Measurements from ENCODE around the gene LRSAM1.
"Not testable (repeated sequence)": the region's sequence is repeated elsewhere in the genome, so short reads cannot be mapped to it uniquely, and the experiment has no call there.

Gene LRSAM1

GRCh38 chr9:127458921-127459320 is 7.6 kb downstream of the LRSAM1 start:
- no peak for DNase-seq (ENCODE audit: low spot score)

- no peak for DNase-seq (ENCODE audit: low spot score)
Observed at GRCh38 chr9:127463382-127463781, 12.1 kb downstream of the LRSAM1 start.

GRCh38 chr9:127463911-127464310 is 12.6 kb downstream of the LRSAM1 start:
- peak; percentile 45 for DNase-seq (ENCODE audit: low spot score)

DNA sequence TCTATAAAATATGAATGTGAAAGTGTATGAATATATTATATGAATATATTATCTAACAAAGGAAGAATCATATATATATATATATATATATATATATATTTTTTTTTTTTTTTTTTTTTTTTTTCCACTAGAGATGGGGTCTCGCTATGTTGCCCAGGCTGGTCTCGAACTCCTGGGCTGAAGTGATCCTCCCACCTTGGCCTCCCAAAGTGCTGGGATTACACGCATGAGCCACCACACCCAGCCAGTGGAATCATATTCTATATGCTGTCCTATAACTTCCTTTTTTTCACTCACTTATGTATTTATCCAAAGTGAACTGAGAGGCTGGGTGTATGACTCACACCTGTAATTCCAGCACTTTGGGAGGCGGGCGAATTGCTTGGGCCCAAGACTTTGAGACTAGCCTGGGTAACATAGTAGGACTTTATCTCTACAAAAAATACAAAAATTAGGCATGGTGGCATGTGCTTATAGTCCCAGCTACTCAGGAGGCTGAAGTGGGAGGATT is 15.2 kb downstream of the LRSAM1 start:
- not testable (repeated sequence) for DNase-seq (ENCODE audit: low spot score)

- DNase-seq (ENCODE audit: low spot score), result no peak
Observed at GRCh38 chr9:127467621-127468020, 16.3 kb downstream of the LRSAM1 start.

DNA sequence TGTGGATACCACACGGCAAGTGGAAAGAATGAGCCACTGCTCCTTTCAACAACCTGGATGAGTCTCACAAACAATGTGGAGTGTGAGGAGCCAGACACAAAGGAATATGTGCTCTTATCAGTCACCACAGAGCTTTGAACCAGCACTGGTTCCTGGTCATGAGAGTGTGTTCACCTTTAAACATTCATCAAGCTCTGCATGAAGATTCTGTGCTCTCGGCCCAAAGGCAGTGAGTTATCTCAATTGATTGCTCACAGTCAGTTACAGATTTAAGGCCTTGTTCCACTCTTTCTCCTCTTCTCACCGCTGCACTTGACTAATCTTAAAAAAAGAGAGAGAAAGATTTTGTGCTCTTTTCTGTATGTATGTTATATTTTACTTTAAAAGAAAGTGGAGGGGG is 19.4 kb downstream of the LRSAM1 start:
- no peak for DNase-seq (ENCODE audit: low spot score)

GRCh38 chr9:127473501-127473900 is 22.2 kb downstream of the LRSAM1 start:
- DNase-seq (ENCODE audit: low spot score), result no peak

DNA sequence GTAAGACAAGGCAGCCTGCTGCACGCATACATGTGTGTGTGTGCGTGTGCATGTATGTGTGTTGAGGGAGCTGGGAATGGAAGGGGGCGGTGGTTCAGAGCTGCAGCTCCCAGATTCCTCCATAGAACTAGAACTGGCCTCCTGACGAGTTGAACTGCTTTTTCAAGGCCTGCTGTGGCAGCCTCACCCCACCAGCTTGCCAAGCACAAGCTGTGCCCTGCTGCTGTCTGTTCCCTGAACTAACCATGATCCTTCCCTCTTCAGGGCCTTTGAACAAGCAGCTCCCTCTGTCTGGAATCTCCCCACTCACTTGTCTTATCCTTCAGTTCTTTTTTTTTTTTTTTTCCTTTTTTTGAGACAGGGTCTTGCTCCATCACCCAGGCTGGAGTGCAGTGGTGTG is 22.6 kb downstream of the LRSAM1 start:
- no peak for DNase-seq (ENCODE audit: low spot score)

DNA sequence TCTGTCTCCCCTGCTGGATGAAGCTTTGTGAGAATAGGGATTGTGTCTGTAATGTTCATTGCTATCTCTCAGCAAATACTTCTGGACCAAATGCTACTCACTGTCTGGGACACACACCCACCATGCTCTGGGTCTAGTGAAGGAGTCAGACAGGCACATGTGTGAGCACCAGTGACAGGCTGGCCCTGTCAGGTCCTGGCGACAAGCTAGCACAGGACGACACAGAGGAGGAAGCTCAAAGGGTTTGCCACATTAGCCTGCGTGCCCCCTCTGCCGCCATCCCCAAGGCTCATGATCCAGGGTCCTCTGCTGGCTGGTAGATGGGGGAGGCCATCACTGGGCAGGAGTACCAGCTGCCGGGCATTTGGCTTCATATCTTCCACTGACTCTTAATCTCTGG is 23.3 kb downstream of the LRSAM1 start:
- no peak for DNase-seq (ENCODE audit: low spot score)

- no peak for DNase-seq (ENCODE audit: low spot score)
Observed at GRCh38 chr9:127479507-127480081, 28.3 kb downstream of the LRSAM1 start.

DNA sequence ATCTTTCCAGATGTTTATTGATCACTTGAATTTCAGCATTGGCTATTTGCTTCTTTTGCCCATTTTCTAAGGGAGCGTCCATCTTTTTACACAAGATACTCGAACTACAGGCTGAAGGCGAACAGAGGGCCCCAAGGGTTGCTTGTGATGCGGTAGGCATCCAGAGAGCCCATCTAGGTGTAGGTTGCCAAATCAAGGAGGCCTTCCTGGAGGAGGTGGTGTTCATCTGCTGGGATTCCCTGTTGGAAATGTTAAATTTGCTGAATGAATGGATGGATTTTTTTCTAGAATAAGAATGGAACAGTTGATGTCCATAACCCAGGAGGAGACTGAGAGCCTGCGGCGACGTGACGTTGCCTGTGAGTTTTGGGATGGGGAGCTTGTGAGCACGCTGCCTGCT is 31.4 kb downstream of the LRSAM1 start:
- no peak for DNase-seq (ENCODE audit: low spot score)

DNA sequence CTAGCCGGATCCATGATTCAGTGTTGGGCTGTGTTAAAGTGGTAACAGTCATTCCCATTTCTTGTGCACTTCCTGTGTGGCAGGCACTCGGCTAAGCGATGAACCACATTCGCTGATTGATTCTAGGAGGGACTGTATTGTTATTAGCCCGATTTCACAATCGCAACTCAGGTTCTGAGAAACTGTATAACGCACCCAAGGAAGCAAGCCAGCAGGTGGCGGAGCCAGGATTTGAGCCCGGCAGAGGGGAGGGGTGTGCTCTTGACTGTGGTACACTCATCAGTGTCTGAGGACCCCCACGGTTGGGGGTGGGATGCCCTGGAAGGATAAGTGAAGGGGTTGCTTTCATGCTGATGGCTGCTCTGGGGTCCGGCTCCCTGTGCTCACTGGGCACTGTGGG is 34.7 kb downstream of the LRSAM1 start:
- DNase-seq (ENCODE audit: low spot score), result no peak

DNA sequence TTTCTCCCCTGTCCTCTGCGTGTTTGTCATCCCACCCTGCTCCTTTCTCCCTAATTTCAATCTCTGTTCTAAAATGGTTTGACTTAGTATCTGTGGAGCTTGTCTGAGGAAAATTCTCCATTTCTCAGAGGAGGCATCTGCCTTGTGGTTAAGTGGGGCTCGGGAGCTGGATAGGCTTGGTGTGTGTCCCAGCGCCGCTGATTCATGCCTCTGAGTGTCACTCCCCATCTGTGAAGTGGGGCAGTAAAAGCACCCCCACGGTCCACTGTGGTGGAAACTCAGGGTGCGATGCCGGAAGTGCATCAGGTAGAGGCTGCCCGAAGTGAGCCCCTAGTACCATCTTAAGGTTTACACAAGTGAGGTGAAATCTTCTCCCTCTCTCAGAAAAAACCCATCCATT is 37.6 kb downstream of the LRSAM1 start:
- DNase-seq (ENCODE audit: low spot score), result no peak

GRCh38 chr9:127489471-127490115 is 38.3 kb downstream of the LRSAM1 start:
- no peak for DNase-seq (ENCODE audit: low spot score)

DNA sequence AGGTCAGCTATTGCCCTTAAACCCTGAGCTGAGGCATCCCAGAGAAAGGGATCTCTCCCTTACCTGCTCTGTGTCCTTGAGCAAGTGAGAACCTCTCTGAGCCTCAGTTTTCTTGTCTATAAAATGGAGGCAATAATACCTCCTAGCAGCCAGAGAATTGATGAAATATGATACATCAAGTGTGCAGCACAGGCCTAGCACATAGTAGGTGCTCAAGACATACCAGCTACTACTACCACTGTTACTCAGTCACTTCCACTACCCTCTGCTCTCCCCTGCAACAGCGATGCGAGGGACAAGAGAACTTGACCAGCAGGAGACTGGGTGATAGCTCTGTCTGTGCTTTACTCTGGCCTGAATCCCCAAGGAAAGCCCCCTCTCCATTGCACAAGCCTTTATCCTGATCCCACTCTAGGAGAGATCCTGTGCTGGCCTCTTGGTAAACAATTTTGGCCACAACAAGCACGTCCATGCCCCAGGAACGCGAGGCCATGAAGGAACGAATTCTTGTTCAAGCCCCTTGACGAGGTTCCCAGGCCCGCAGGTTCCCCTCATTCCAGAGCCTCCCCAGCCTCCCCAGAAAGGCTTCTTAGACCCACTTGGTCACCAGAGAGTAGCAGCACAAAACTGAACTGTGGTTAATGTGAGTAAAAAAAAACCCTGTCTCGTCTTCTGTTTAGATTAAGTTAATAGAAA is 39.4 kb downstream of the LRSAM1 start:
- DNase-seq (ENCODE audit: low spot score), result no peak

- no peak for DNase-seq (ENCODE audit: low spot score)
Observed at GRCh38 chr9:127491516-127491915, 40.2 kb downstream of the LRSAM1 start.

- no peak for DNase-seq (ENCODE audit: low spot score)
Observed at GRCh38 chr9:127492616-127493015, 41.3 kb downstream of the LRSAM1 start.

GRCh38 chr9:127493592-127494303 is 42.4 kb downstream of the LRSAM1 start:
- no peak for DNase-seq (ENCODE audit: low spot score)

- no peak for DNase-seq (ENCODE audit: low spot score)
Observed at GRCh38 chr9:127494304-127494702, 43.0 kb downstream of the LRSAM1 start.

DNA sequence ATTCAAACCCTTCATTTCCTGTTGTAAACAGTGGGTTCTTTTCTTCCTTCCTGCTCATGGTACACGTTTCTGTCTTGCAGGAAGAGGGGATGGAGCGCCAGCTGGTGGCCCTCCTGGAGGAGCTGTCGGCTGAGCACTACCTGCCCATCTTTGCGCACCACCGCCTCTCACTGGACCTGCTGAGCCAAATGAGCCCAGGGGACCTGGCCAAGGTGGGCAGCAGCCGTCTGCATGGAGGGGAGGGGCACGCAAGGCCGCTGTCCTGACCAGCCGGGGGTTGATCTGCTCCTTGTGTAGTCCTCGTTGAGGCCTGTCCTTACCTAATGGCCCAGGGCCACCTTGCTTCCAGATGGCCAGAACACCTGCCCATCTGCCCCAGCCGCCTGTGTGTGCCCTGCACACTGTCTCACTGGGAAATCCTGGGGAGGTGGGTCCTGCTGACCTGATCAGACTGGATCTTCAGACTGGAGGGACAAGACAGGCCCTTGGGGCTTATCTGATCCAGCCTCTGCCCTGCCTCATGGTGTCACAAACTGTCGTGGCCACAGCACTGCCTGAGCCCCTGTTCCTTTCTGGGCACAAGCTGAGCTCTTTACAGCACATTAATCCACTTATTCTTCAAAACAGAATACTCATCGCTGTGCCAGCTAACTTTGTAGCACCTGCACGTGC is 44.7 kb downstream of the LRSAM1 start:
- DNase-seq (ENCODE audit: low spot score), result no peak

- DNase-seq (ENCODE audit: low spot score), result no peak
Observed at GRCh38 chr9:127496974-127497373, 45.7 kb downstream of the LRSAM1 start.

- no peak for DNase-seq (ENCODE audit: low spot score)
Observed at GRCh38 chr9:127497656-127498290, 46.5 kb downstream of the LRSAM1 start.

All from AG08396 (cell line).